ENCODE measurements around the gene SLC51A.

- TF ChIP-seq CTCF (IDR thresholded peaks at IDR 0.05 in 8 of 11, conservative IDR thresholded peaks at IDR 0.05 in 3 of 11) = no peak
- TF ChIP-seq POLR2A (IDR thresholded peaks at IDR 0.05) = no peak
Observed at GRCh38 chr3:196222876-196223595, 6.7 kb downstream of the SLC51A start.

Data from spleen (tissue), 7 donors.